Activated CD8-positive, alpha-beta memory T cell treated with anti-CD3 and anti-CD28 coated beads, Interleukin-2, amount 50 U/mL, for 4 hours (primary cell): ENCODE measurements around the gene EDC4.
"Not testable (repeated sequence)": the region's sequence is repeated elsewhere in the genome, so short reads cannot be mapped to it uniquely, and the experiment has no call there.

Experiments
- DNase-seq: peaks from one replicate; pipeline ENCODE4 v3.0.0-alpha.2; 2020

EDC4 gene

GRCh38 chr16:67909056-67909742, 36.3 kb downstream of the EDC4 start:
- DNase-seq, result no peak

DNA sequence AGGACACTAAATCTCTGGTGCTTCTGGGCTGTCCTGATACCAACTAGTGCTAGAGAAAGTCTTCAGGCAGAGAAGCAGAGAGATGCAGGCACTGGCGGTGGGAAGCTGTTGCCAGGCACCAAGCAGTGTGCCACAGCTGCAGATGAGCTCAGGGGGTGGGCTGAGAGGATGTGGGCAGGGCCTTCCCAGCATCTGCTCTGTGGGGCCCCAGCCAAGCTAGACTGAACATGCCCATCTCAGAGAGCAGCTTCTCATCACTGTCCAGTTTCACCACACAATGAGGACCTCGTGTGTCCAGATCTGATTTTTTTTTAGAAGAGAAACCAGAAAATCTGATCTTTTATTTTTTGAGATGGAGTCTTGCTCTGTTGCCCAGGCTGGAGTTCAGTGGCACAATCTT, 37.3 kb downstream of the EDC4 start:
- DNase-seq, result no peak

- no peak for DNase-seq
Measured at GRCh38 chr16:67914758-67915495, 42.1 kb downstream of the EDC4 start.

GRCh38 chr16:67915496-67915769, 42.6 kb downstream of the EDC4 start:
- DNase-seq, result not testable (repeated sequence)

- DNase-seq, result no peak
Measured at GRCh38 chr16:67915831-67916723, 43.2 kb downstream of the EDC4 start.

GRCh38 chr16:67917140-67917851, 44.4 kb downstream of the EDC4 start:
- no peak for DNase-seq

GRCh38 chr16:67917852-67918236, 45.0 kb downstream of the EDC4 start:
- no peak for DNase-seq

GRCh38 chr16:67919622-67920221, 46.9 kb downstream of the EDC4 start:
- no peak for DNase-seq

DNA sequence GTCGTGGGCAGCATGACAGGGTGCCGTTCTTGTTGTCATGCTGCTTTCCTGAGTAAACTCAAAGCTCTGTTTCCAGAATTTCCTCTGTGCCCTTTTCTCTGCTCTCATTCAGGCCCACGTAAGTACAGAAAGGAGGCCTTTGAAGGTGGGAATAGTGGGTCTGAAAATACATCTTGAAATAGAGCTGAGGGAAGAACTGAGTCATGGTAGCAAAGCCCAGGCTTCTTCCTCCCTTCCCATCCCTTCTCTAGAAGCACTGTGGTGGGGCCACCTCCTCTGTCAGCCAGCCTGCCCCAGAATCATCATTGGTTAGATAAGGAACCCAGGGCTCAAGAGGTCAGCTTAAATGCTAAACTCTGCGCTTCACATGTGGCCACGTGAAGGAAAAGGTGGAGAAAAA, 49.4 kb downstream of the EDC4 start:
- DNase-seq, result no peak

GRCh38 chr16:67922740-67923139, 49.9 kb downstream of the EDC4 start:
- DNase-seq, result no peak

DNA sequence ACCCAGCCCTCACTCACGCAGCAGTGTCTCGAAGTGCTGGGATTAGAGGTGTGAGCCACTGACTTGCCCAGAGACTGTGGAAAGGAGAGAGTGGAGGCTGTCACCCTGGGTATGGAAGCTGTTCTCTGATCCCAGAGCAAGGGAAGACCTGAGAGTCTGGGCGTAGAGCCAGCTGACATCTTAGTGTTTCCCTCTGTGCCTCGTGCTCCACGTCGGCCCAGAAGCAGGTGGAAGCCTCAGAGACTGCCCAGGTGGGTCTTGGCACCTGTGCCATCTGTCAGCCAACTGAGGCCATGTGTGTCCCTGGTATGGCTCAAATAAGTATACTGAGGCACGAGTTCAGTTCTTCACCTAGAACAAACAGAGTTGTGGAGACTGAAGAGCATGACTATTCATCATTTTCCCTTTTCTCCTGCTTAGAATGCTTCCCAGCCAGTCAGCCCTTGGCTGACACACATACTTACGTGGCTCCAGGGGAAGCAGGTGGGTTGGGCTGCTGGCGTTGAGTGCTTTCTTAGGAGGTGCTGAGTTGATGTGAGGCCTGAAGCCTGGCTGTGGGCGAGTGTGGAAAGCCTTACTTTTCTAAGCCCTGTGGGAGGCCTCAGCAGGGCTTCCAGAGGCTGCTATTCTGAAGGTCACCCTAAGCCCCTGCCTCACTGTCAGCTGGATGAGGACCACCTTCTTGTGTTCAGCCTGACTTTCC, 50.7 kb downstream of the EDC4 start:
- DNase-seq, result no peak

DNA sequence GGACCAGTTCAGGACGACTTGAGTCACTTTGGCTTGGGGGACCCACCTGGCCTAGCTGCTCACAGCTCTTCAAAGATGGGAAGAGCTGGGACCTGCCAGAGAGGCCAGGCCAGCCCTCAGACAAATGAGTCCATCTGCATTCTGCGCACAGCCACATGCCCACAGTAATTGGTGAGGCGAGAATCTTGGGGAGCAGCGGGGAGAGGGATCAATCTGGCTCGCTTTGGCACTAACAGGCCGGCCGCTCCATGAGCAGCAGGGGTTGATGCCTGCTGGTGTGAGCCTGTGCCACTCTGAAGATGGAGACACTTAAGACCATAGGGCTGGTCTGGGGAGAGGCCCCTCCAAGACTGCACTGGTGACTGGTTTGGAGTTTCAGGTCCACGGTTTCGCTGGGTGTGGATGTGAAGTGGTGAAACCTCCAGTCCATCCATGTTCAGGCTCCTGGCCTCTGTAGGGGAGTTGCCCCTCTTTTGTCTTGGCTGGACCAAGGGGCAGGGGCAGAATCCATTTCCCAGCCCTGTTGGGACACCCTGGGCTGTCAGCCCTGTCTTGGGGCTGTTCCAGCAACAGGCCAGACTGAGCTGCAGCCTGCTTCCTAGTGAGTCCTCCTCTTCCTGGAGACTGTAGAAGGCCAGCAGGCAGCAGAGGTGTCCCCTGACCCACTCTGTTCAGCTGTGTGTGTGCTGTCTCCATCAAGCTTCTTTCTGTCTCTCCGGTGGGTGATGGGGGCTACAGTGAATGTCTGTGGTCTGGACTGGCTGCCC, 51.5 kb downstream of the EDC4 start:
- DNase-seq, result no peak

- no peak for DNase-seq
Measured at GRCh38 chr16:67926181-67926750, 53.4 kb downstream of the EDC4 start.

GRCh38 chr16:67927131-67927941, 54.5 kb downstream of the EDC4 start:
- DNase-seq, result no peak

- no peak for DNase-seq
Measured at GRCh38 chr16:67928147-67928546, 55.3 kb downstream of the EDC4 start.

DNA sequence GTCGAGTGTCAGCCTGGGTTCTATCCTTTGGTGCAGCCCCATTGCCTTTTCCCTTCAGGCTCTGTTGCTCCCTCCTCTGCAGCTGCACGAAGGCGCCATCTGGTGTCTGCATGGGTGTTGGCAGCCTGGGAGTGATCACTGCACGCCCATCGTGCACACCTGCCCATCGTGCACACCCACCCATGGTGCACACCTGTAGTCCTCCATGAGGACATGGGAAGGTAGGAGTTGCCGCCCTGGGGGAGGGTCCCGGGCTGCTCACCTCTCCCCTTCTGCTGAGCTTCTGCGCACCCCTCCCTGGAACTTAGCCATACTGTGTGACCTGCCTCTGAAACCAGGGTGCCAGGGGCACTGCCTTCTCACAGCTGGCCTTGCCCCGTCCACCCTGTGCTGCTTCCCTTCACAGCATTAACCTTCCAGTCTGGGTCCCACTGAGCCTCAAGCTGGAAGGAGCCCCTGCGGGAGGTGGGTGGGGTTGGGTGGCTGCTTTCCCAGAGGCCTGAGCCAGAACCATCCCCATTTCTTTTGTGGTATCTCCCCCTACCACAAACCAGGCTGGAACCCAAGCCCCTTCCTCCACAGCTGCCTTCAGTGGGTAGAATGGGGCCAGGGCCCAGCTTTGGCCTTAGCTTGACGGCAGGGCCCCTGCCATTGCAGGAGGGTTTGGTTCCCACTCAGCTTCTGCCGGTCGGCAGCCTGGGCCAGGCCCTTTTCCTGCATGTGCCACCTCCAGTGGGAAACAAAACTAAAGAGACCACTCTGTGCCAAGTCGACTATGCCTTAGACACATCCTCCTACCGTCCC, 55.9 kb downstream of the EDC4 start:
- peak; percentile 75 for DNase-seq

DNA sequence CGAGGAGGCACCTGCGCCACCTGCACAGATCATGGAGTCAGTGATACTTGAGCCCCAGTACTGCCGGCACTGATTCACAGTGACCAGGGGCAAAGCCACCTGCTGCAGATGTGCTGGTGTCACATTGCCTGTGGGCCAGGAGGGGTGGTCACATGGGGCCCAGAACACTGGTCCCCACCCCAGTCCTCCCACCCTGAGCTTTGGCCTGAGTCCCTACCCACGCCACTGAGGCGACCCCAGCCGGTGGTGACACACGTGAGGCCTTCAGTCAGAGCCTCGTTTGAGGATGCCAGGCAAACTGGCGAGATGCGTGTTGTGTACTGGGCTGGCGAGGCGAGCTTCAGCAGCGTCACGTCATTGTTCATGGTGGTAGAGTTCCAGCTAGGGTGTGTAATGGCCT, 57.3 kb downstream of the EDC4 start:
- DNase-seq, result no peak

DNA sequence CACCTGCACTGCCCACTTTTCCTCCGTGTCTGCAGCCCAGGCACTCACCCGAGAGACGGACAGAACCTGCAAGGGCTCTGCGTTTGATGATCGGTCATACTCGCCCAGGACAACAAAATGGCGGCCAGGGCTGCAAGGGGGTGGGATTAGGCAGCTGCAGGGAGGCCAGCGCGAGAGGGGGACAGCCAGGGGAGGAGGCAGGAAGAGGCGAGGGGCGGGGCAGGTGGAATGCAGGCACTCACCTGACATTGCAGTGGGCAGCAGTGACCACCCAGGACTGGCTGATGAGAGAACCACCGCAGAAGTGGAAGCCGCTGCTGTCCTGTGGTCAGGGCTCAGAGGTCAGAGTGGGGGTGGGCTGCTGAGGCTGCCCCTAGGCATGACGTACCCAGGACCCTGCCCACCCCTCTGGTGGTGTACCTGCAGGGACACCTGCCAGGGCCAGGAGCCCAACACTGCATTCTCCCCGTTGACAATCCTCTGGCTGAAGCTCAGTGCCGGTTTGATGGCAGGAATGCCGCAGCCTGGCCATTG, 57.9 kb downstream of the EDC4 start:
- DNase-seq, result no peak
